ENCODE measurements around the gene PPP3CA. TPM values are rescaled to one million over a fixed set of nuclear protein-coding genes. Genes with fewer than 3 reads are reported as not detected.

PPP3CA gene
- total and polyA plus RNA-seq, 2 experiments from 2014 or later = 42.3 to 42.8 TPM

DNA sequence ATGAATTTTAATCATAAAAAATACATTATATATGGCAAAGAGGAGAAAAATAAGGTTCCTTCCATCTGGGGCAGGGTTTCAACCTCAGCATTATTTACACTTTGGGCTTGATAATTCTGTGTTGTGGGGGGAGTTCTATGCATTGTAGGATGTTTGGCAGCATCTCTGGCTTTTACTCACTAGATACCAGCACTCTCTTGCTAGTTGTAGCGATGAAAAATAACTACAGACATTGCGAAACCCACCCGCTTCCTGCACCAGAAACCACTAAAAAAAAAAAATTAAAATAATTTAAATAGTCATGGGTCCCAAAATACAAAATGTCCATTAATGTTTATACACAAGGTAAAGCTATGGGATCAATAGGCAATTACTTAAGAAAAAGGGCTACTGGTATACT lies 52.7 kb downstream of the PPP3CA start:
- H4K20me1 ChIP-seq (ENCODE audit: insufficient read depth) = 0 out of 2 replicates have a peak, but pooled peaks cover 8% of the 10 kb centered on the region
- no peak for TF ChIP-seq EZH2phosphoT487 (IDR thresholded peaks at IDR 0.05; ENCODE audit: insufficient read depth, low read depth)
- peaks cover 5% of the 10 kb centered on the region; the same call in 1 of the 2 replicates for H3F3A ChIP-seq (ENCODE audit: insufficient read depth)
- H3K9me3 ChIP-seq (ENCODE audit: low read depth) = no peaks in the 10 kb centered on the region
- H3K9me2 ChIP-seq (ENCODE audit: insufficient read depth) = no peaks in the 10 kb centered on the region
- no peak overlapping the region for H3K9ac ChIP-seq
- no peak overlapping the region for H3K4me2 ChIP-seq (ENCODE audit: unreplicated experiment)
- no peak overlapping the region for H3K27ac ChIP-seq
- H3K36me3 ChIP-seq (ENCODE audit: low read depth) = no peaks in the 10 kb centered on the region
- in situ Hi-C loops (cut with MboI) = no loop called here
- no peak overlapping the region for H3K4me3 ChIP-seq
- no peaks in the 10 kb centered on the region for H3K27me3 ChIP-seq (replicated peaks; ENCODE audit: insufficient read depth)
- no peaks in the 10 kb centered on the region for H3K4me1 ChIP-seq (ENCODE audit: insufficient read depth)
- no peak overlapping the region for H2AFZ ChIP-seq
- peaks cover 94% of the 10 kb centered on the region for H3K79me2 ChIP-seq (ENCODE audit: insufficient read depth)
- WGBS, 2 experiments (ENCODE audit: low coverage in 1 of 2, low lambda C conversion rate in 2 of 2, missing lambda C conversion rate in 2 of 2) = 97 to 100% methylated on average over 3 of the region's 3 CpGs
- DNase-seq = no peak

- H4K20me1 ChIP-seq (ENCODE audit: insufficient read depth) = 0 out of 2 replicates have a peak, but pooled peaks cover 8% of the 10 kb centered on the region
- H3K27me3 ChIP-seq (replicated peaks; ENCODE audit: insufficient read depth) = no peaks in the 10 kb centered on the region
- peaks cover 94% of the 10 kb centered on the region for H3K79me2 ChIP-seq (ENCODE audit: insufficient read depth)
- H3K4me2 ChIP-seq (ENCODE audit: unreplicated experiment) = no peak overlapping the region
- H3K27ac ChIP-seq = no peak overlapping the region
- DNase-seq = peak; percentile 69
- no peak overlapping the region for H3K4me3 ChIP-seq
- no peak for TF ChIP-seq EZH2 (IDR thresholded peaks at IDR 0.05; ENCODE audit: insufficient read depth, poor library complexity, severe bottlenecking)
- no peak for TF ChIP-seq EZH2phosphoT487 (IDR thresholded peaks at IDR 0.05; ENCODE audit: insufficient read depth, low read depth)
- H2AFZ ChIP-seq = no peak overlapping the region
- H3K36me3 ChIP-seq (ENCODE audit: low read depth) = no peaks in the 10 kb centered on the region
- in situ Hi-C loops (cut with MboI) = no loop called here
- peaks cover 5% of the 10 kb centered on the region; the same call in 1 of the 2 replicates for H3F3A ChIP-seq (ENCODE audit: insufficient read depth)
- H3K4me1 ChIP-seq (ENCODE audit: insufficient read depth) = no peaks in the 10 kb centered on the region
- 83 to 86% methylated on average over 2 of the region's 2 CpGs for WGBS, 2 experiments (ENCODE audit: low coverage in 1 of 2, low lambda C conversion rate in 2 of 2, missing lambda C conversion rate in 2 of 2)
- no peak overlapping the region for H3K9ac ChIP-seq
- H3K9me3 ChIP-seq (ENCODE audit: low read depth) = no peaks in the 10 kb centered on the region
- no peaks in the 10 kb centered on the region for H3K9me2 ChIP-seq (ENCODE audit: insufficient read depth)
Measured at GRCh38 chr4:101292901-101293300, 54.4 kb downstream of the PPP3CA start.

GRCh38 chr4:101292214-101292613 lies 55.1 kb downstream of the PPP3CA start:
- H3K27me3 ChIP-seq (replicated peaks; ENCODE audit: insufficient read depth) = no peaks in the 10 kb centered on the region
- peaks cover 5% of the 10 kb centered on the region; the same call in 1 of the 2 replicates for H3F3A ChIP-seq (ENCODE audit: insufficient read depth)
- H3K9me2 ChIP-seq (ENCODE audit: insufficient read depth) = no peaks in the 10 kb centered on the region
- H3K27ac ChIP-seq = no peak overlapping the region
- H3K4me1 ChIP-seq (ENCODE audit: insufficient read depth) = no peaks in the 10 kb centered on the region
- H3K4me3 ChIP-seq = no peak overlapping the region
- H3K79me2 ChIP-seq (ENCODE audit: insufficient read depth) = peaks cover 94% of the 10 kb centered on the region
- TF ChIP-seq EZH2 (IDR thresholded peaks at IDR 0.05; ENCODE audit: insufficient read depth, poor library complexity, severe bottlenecking) = no peak
- TF ChIP-seq EZH2phosphoT487 (IDR thresholded peaks at IDR 0.05; ENCODE audit: insufficient read depth, low read depth) = no peak
- no peaks in the 10 kb centered on the region for H3K9me3 ChIP-seq (ENCODE audit: low read depth)
- WGBS, 2 experiments (ENCODE audit: low coverage in 1 of 2, low lambda C conversion rate in 2 of 2, missing lambda C conversion rate in 2 of 2) = 93 to 98% methylated on average over 4 of the region's 4 CpGs
- no peak overlapping the region for H3K9ac ChIP-seq
- in situ Hi-C loops (cut with MboI) = no loop called here
- no peaks in the 10 kb centered on the region for H3K36me3 ChIP-seq (ENCODE audit: low read depth)
- DNase-seq = no peak
- no peak overlapping the region for H3K4me2 ChIP-seq (ENCODE audit: unreplicated experiment)
- H2AFZ ChIP-seq = no peak overlapping the region
- H4K20me1 ChIP-seq (ENCODE audit: insufficient read depth) = 0 out of 2 replicates have a peak, but pooled peaks cover 8% of the 10 kb centered on the region

DNA sequence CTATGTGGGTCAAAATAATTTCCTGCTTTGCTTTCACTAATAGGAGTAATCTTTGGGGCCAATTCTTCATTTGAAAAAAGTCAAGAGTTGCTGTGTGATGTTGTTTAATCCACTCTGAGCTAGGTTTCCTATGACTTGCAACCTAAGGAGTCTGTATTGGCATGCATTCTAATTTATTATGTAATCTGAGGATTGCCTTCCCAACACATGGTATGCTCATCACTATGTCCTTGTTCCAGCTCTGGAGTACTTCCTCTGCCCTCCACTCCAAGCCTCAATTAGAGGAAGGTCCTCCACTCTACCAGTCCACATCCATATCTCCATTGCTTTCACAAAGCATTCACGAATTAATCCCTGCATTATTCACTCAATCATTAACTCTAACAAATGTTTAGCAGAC lies 56.1 kb downstream of the PPP3CA start:
- WGBS, 2 experiments (ENCODE audit: low coverage in 1 of 2, low lambda C conversion rate in 2 of 2, missing lambda C conversion rate in 2 of 2) = 4 to 22% methylated on average over 1 of the region's 1 CpG

More for the DNA sequence above, 56.1 kb downstream of the PPP3CA start:
- Histone ChIP-seq H3K4me3 (no peak overlapping the region), H3K79me2 (ENCODE audit: insufficient read depth) (peaks cover 94% of the 10 kb centered on the region), H3K4me1 (ENCODE audit: insufficient read depth) (no peaks in the 10 kb centered on the region), H3K9me2 (ENCODE audit: insufficient read depth) (no peaks in the 10 kb centered on the region), H3K9me3 (ENCODE audit: low read depth) (no peaks in the 10 kb centered on the region), H3F3A (ENCODE audit: insufficient read depth) (peaks cover 5% of the 10 kb centered on the region; the same call in 1 of the 2 replicates), H3K27me3 (replicated peaks; ENCODE audit: insufficient read depth) (no peaks in the 10 kb centered on the region), H3K4me2 (ENCODE audit: unreplicated experiment) (no peak overlapping the region), H3K27ac (no peak overlapping the region), H3K9ac (no peak overlapping the region), H2AFZ (no peak overlapping the region), H3K36me3 (ENCODE audit: low read depth) (no peaks in the 10 kb centered on the region), H4K20me1 (ENCODE audit: insufficient read depth) (0 out of 2 replicates have a peak, but pooled peaks cover 8% of the 10 kb centered on the region)
- in situ Hi-C loops (cut with MboI) = no loop called here
- DNase-seq = peak; percentile 14
- TF ChIP-seq EZH2phosphoT487 (IDR thresholded peaks at IDR 0.05; ENCODE audit: insufficient read depth, low read depth) (no peak), EZH2 (IDR thresholded peaks at IDR 0.05; ENCODE audit: insufficient read depth, poor library complexity, severe bottlenecking) (no peak)
